NCI-H2081 (cell line): ENCODE results near the gene SELP.

ENCODE experiments used
- DNase-seq, 2 experiments: peaks; one replicate each; lab custom pipeline; 2025; lab: John Stamatoyannopoulos, UW

SELP gene

DNA sequence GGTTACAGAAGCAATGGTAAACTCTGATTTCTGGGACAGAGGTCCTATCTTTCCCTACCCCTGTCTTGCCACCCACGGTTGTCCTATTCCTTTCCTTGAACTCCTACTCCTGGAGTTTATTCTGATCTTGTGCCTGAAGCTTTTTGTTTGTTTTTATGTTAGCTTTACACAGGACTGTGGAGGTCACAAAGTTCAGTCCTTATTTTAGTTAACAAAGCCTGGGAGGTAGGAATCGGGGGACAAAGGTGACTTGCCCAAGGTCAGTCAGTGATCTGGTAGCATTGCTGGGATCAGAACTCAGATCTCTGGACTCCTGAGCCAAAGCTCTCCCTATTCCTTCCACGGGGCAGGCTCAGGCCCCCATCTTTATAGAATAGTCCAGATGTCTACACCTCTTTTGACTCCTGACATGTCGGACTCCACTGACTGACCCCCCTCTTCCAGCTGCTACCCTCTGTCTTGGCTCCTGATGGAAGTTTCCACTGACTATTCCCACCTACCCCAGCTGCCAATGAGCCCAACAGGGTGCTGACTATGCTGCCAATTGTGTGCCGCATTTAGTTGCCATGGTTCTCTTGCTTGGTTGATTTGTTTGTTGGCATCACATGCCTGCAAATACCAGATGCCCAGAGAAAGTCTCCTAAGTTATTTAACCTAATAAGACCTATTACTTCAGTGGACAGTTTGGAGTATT lies 53.5 kb downstream of the SELP start:
- DNase-seq, result peak in 1 of 2 experiments; percentile 23

DNA sequence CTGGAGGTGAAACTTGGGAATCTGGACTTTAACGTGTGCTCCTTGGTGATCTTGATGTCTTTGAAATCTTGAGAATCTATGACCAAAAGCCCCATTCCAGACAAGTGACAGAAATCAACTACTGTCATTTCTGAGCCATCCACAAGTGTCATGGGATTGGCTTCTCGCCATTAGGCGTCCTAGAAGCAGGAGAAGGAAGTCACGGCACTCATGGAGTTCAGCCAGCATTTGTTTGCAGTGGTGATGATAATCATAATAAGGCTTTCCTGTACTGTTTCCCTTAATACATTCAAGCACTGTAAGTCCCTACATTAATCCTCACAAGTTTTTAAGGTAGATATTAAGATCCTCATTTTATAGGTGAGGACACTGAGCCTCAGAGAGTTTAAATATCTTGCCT lies 55.6 kb downstream of the SELP start:
- DNase-seq, result peak in 1 of 2 experiments; percentile 12

DNA sequence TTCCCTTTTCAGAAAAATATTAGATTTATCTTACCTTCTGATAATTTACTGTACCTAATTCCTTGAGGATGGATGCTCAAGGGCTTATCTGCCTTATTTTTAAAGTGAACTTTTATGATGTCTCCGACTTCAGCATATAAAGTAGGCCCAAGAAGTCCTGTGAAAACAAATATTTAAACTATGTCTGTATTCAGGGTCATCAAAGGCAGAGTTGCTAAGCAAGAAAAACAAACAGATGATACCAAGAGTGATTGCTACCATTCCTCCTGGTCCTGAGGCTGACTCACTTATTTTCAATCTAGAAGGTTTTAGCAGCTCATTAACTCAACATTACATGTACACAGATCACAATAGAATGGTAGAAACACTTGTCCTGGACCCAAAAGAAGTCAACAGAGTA lies 57.7 kb downstream of the SELP start:
- no peak for DNase-seq

DNA sequence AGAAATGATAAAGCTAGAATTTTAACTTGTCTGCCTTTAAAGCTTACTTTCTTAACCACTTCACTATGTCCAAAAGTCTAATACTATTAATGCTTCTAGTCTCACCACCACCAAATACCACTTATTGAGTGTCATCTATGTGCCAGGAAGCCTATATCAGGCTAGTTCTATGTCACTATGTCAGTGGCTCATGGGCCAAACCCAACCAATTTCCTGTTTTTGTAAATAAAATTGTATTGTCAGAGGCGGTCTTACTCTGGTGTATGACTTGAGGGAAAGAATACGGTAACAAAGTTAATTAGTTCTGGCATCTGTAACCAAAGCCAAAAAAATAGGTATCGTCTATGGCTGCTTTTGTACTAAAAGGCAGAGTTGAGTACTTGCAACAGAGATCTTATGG lies 58.5 kb downstream of the SELP start:
- DNase-seq, result no peak

DNA sequence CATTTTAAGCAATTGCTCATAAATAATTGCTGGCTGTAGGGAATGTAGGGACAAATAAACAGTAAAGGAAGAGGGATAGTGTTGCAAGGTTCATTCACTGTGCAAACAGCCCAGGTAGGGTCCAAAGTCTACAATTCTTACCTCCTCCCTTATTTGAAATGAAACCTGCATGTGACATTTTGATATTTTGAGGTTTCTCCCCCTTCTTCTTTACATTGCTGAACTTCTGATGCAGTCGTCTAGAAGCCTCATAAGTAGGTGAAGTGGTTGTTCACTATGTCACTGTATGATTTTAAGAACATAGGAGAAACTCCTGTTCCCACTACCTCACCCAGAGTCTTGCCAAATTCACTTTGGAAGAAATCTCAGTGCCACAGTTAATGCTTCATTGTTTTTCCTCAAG lies 59.8 kb downstream of the SELP start:
- DNase-seq, result peak in 1 of 2 experiments; percentile 35

DNA sequence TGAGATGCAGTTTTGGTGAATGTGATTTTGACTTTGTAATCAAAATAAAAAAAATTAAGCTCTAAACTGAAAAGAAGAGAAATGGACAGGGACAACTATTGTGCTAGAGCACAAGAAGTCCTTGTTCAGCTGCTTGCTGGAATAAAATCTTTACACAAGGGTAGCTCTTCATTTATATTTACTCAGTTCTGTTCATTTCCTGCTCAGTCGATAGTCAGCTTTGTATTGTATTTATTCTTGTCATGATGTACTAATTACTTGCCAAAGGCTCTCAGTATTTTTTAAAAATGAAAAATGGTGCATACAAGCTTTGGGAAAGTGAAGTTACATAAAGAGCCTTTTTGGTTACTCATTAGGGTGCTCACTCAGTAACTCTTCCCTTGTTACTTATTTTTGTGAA lies 61.4 kb downstream of the SELP start:
- DNase-seq, result peak in 1 of 2 experiments; percentile 31

DNA sequence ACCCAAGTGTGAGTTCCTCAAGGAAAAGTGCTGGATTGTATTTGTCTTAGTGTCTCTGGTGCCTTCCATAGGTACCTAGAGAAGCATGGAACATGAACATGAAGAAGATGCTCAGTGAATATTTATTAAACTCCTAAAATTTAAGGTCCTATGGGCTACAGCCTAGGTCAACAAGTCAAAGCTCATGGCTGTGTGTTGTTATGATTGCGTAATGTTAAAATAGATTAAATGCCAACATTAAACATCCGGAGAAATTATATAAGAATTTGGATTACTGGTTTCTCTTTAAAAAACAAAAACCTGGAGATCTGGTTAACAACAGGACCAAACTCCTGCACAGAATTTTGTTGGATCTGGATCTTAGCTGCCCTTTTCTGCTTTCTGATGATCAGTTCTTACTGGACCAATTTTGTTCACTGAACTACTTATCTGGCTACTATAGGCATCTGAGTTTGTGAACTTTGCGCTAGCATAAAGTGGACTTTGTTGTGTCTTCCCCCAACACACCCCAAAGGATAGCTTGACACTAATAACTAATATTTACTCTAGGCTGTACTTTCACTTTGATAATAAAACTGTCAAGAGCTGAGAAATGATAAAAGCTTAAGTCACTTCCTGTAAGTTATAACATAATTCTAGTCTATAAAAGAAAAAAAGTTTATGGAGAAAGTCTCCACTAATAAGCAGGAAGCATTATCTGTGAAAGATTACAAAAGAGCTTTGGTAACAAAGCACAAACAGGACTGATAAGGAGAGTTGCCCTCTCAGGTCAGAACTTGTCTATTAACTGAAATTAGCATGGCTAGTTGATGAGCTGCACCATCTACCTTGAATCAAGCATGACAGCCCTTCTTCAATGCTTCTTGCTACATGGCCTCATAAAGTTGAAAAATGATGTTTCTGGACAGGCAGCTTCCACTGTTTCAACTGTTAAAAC lies 64.3 kb downstream of the SELP start:
- DNase-seq, result no peak

DNA sequence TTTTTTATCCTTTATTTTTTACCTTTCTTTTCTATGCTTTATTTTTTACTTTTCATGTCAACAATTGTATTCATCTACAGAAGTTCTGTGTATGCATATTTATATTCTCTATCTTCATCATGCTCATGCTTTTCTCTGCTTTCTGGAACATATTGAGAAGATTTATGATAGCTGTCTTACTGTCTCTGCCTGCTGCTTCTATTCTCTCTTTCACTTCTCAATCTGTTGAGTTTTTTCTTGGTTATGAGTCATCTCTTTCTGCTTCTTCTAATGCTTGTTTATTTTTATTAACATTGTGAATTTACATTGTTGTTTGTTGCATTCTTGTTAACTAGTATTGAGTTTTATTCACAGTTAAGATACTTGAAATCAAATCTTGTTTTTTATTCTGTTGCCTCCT lies 66.3 kb downstream of the SELP start:
- no peak for DNase-seq

DNA sequence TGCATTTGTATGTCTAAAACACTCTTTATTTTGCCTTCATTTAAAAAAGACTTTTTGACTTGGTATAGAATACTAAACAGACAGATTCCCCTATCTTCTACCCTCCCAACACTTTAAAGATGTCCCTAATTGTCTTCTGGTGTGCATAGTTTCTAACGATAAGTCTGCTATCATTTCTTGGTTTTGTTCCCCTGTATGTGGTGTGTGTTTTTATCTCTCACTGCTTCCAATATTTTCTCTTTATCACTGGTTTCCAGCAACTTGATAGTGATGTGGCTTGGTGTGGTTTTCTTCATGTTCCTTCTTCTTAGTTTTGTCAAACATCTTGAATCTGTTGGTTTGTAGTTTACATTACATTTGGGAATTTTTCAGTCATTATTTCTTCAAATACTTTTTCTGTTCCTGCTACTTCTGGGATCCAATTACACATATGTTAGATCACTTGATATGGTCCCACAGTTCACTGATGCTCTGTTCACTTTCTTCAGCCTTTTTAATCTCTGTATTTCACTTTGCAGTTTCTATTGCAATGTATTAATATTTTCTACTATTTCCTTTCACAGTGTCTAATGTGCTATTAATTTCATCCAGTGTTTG lies 66.8 kb downstream of the SELP start:
- DNase-seq, result no peak

DNA sequence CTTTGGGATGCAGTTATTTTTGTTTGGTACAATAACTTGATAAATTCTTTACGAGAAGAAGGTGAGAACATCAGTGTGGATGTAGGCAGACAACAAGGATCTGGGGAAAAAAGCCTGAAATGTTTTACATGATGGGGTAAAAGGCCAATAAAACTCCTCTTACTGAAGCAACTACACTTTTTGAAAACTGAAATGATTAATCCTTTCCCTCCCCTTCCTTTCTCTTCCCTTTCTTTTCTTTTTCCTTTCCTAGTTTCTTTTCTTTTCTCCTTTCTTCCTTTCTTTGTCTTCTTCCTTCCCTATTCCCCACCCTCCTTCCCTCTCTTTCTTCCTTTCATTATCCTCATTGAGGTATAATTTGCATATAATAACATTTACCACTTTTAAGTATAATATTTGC lies 68.2 kb downstream of the SELP start:
- DNase-seq, result no peak

DNA sequence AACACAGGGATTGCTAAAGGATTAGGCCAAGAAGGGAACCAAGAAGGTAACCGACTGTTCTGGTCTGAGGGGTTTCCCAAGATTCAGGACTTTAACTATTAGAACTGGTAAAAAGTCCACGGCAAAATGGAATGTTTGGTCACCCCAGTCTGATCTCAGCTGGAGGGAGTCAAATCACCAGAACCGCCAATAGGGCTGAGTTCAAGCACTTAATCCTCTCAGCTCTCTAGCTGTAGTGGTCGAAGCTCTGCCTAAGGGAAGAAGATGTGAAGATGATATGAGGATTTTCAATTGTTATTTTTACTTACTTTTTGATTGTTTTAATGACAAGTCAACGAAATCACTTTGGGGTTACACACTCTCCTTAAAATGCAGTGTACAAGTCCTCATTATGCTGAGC lies 72.8 kb downstream of the SELP start:
- DNase-seq, result no peak

DNA sequence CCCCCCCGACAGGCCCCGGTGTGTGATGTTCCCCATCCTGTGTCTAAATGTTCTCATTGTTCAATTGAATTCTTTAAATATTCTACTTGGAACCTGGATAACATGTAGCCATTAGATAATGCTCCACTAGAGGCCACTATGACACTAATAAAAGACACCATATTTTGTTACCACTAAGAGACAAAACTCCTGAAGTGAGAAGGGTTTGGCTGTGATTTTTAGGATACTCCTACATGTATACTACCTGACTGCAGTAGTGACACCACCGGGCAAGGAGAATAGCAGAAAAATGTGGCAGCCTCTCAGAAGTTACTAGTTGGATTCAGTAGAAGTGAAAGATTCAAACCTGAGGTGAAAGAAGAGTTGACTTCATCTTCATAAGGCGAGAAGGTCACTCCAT lies 79.6 kb downstream of the SELP start:
- DNase-seq, result peak; percentile 63 to 71

DNA sequence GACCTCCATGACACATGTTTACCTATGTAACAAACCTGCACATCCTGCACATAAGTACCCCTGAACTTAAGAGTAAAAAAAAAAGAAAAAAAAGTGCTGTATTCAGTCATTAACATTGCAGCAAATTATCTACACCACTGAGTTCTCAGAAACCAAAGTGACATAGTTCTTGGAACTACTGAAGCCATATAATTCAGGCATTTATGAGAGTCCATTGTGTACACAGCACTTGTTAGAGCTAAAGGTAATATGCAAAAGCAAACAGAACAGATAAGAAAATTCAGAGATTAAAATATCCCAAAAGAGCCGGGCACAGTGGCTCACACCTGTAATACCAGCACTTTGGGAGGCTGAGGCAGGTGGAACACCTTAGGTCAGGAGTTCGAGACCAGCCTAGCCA lies 81.6 kb downstream of the SELP start:
- no peak for DNase-seq

DNA sequence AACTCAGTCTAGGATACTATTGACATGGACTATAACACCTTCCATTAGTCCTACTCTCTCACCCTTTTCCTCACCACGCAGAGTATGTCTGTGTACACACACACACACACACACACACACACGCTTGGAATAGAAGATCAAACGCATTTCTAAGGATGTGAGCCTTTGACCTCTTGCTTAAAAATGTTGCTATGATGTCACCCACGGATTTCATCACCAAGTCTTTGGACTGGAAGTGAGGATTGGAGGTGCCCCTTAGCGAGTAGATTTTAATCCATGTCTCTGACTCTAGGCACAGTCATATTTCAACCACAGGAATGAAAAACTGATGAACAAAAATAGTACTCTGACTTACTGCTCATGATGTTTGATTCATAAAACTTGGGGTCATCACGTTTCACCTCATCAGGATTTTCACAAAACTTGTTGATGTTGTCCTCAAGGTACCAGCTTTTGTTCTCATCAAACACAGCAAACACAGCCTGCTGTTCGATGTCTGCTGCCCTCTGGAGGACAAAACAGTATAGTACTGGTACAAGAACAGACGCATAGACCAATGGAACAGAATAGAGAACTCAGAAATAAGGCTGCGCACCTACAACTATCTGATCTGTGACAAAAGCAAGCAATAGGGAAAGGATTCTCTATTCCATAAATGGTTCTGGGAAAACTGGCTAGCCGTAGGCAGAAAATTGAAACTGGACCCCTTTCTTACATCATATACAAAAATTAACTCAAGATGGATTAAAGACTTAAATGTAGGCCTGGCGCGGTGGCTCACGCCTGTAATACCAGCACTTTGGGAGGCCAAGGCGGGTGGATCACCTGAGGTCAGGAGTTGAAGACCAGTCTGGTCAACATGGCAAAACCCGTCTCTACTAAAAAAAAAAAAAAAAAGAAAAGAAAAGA lies 83.6 kb downstream of the SELP start:
- DNase-seq, result peak; percentile 82

DNA sequence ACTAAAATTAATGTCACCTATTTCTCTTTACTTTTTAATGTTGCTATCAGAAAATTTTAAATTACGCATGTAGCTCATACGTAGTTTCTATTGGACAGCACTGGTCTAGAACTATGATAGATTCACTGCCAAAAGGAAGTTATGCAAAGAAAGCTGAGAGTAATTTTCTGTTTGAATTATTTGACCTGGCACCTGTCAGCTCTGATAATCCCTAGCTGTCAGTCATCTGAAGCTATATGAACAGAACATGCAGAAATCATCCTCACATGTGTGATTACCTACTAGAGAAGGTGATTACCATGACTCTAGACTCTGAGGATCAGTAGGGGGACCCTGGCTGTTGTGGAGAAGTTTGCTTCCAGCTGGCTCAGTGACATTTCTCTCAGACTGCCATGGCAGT lies 84.5 kb downstream of the SELP start:
- no peak for DNase-seq

DNA sequence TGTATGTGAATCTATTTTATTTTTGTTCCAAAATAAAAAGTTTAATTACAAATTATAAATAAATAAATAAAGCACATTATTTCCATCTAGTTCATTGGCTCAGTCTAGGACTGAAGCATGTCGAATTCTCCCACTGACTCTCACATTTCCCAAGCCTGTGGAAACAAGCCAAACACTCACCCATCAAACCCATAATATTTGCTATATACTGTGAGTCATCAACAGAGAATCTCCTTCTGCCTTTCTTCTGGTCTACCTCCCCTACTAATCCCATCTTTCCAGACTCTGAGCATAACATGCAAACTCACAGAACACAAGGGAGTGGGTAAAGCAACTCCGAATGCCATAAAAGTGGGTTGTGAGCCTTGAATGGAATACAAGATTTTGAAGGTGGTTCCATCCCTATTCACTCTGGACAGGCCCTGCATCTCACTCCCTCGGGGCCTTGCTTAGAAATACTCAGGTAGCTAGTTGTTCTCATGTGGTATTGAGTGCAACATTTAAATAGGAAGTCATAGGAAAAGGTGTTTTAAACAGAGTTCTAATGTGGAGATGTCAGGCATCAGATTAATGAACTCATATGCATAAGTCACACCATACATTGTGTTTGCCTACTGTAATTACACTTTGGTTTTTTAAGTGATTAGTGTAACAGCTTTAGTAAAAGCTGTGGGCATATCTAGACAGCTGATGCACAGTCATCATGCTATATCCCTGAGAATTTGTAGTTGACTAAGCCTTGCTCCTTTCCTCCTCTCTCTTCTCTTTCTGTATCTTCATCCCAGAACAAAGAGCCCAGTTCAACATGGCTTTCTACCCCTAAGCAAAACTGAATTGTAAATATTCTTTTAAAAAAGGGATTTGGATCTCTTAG lies 90.7 kb downstream of the SELP start:
- DNase-seq, result no peak
